Measurements from ENCODE around the gene FCMR. TPM values are rescaled to one million over a fixed set of nuclear protein-coding genes. Genes with fewer than 3 reads are reported as not detected.

The FCMR gene
- total RNA-seq, 1 donor from 2014 or later = 0.69 TPM

DNA sequence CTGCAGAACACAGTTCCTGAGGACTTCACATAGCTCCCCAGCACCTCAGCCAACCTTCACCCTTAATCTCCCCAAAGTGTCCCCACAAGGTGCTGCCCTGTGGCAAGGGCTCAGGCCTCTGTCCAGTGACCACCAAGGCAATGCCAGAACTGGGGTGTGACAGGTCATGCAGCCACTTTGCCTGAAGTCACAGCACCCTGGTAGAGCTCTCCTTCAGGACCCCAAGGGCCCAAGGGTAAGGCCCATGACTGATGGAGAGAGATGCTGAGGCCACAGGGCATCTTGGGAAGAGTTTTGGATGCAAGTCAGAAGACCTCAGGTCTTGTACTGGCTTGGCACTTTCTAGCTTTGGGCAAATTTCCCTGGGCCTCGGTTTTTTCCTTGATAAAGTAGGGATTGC, 783 bp upstream of the FCMR start:
- no peak for DNase-seq

DNA sequence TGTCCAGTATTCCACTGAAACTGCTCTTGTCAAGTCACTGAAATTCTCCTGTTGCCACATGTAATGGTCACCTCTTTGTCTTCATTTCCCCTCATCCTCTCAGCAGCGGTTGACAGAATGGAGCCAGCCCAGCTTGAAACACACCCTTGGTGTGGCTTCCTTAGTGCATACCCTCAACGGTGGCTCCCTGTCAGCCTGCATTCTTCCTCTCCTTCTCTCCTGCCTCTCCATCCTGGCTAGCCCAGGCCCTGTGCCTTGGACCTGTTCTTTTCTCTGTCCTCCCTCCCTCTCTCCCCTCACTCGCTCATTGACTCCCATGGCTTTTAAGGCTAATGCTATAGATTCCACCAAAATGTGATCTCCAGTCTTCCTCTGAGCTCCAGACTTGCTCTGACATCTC, 3.7 kb downstream of the FCMR start:
- no peak for DNase-seq

DNA sequence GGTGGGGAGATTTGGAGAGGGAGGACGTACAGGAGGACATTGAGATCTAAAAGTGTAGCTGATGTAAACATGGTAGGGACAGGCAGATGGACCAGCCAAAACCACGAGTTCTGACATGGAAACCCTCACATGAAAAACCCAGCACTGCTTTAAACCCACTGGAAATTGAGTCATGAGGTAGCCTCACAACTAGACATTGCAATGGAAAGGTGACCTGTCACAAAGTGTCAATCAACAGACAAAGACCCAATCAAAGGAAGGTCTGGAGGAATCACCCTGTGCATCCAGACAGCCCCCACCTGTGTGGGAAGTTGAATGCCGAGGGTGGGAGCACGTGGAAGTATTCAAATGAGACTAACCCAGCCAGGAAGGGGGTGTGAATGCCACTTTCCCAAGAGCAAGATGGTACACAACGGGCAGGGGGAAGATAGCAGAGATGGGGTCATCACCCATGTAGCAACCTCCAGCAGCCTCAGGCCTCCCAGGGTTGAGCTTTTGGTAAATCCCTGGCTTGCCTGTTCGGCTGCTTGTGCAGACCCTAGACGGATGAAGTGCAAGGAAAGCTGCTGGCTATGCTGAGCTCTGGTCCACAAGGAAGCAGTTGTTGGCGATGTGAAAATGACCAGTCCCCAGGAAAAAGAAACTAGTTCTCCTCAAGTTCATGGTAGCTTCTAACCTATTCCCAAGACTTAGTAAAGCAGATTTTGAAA, 5.6 kb downstream of the FCMR start:
- DNase-seq = no peak

DNA sequence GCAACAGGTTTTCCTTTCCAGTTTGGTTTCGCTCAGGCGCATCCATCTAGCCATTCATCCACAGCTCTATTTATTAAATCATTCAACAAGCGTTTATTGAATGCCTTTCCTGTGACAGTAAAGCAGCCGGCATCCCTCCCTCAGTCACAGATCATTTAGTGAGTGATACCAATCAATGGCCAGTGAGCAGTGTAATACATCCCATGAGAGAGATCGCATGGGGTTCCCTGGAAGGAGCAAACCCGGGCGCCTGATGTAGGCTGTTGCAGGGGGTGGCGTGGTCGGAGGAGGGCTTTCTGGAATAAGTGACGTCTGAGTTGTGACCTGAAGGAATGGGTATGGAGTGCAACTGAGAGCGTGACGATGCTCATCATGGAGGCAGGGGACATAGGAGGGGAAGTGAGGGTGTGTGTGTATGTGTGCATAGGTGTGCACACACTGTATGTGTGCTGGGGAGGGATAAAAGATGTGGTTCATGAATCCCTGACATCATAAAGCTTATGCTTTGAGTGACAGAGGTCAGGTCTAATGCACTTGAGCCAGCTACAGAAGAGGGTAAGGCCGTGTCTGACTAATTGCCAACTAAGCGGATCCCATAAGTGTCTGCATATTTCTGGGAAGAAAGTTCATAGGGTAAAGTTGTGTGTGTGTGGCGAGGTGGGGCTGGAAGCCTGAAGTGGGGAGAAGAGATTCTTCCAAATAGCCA, 6.6 kb downstream of the FCMR start:
- DNase-seq = no peak

DNA sequence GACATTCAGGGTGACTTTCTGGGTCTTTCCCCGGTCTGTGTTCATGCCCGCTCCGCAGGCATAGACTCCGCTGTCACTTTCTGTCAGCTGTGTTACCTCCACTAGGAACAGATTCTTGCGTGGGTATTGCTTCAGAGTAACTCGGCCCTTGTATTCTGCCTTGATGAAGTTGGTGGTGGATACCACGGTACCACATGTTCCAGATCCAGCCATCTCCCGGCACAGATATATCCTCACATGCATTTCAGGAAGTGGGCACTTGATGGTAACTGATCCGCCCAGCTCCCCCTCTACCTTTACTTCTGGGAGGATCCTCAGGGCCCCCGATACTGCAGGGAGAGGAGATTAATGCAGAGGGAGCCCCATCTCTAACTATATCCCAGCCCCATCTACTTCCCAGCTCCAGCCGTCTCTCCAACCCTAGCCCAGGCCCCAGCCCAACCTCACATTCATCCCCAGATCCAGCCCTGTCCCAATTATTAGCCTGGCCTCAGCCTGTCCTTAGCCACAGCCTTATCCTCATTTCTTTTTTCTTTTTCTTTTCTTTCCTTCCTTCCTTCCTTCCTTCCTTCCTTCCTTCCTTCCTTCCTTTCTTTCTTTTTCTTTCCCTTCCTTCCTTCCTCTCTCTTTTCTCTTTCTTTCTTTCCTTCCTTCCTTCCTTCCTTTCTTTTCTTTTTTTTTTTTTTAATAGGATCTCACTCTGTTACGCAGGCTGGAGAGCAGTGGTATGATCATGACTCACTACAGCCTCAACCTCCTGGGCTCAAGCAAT, 7.8 kb downstream of the FCMR start:
- no peak for DNase-seq

DNA sequence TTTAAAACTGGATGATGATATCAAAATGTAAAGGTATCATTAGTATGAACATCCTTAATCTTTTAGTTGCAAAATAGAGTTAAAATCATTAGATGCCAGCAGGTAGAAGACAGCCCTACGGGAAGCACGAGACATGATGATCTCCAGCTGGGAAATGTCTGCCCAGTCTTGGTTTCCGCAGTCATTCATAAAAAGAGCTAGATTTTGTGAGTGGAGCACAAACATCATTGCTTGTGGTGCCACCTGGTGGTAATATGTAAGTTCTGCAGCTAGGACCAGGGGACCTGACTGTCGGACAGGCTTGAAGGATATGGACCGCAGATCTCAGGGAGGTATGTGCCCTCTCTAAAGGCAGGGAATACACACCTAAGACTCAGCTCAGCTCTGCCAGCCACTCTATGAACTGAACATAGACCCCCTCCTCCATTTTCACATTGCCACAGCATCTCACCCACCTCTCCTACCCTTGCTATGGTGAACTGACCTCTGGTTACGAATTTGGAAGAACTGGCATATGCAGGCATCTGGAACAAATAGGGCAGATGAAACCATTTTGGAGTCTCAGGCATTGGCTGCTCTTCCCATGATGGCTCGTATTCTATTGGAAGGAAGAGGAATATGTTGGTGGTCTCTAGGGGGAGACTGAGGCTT, 9.2 kb downstream of the FCMR start:
- peak; percentile 68 for DNase-seq

DNA sequence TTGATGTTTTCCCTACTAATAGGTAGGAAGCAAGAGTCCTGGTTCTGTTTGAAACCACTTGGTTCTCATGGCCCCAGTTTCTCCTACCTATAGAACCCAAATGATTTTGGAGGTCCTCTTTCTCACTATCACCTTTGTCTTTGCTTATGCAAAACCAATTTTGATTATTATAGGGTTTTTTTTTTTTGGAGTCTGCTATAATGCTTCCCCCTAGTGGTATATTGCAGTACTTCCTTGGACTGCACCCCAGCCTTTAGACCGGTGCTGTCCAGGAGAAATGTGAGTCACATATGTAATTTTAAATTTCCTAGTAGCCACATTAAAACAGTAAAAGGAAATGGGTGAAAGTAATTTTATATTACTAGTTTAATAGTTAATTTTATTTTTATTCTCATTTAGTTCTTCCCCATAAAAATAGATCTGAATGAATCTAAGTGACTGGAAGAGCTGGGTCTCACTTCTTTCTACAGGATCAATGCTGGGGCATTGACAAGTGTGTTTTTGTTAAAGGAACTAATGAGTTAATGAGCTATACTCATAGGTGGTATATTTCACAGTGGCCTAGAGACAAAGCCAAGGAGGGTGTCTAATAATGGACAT, 10.6 kb downstream of the FCMR start:
- peak; percentile 12 for DNase-seq

DNA sequence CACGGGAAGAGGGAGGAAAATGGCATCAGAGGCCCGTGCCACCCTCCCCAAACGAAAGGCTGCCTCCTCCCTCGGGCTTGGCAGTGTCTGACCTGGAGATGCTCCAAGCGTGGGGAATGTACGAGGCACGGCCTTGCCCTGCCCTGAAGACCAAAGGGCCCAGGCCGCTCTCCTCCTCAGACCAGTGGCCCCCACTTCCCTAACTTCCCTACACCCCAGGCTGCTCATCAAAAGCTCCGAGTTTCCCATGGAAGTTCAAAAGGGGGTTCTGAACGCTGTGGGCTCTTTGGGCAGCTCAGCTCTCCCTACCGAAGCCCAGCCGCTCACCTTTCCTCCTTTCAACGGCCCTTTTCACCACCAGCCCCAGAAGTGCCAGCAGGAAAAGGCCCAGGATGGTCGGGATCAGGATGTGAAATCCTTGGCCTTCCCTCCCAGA, 11.8 kb downstream of the FCMR start:
- DNase-seq = no peak

DNA sequence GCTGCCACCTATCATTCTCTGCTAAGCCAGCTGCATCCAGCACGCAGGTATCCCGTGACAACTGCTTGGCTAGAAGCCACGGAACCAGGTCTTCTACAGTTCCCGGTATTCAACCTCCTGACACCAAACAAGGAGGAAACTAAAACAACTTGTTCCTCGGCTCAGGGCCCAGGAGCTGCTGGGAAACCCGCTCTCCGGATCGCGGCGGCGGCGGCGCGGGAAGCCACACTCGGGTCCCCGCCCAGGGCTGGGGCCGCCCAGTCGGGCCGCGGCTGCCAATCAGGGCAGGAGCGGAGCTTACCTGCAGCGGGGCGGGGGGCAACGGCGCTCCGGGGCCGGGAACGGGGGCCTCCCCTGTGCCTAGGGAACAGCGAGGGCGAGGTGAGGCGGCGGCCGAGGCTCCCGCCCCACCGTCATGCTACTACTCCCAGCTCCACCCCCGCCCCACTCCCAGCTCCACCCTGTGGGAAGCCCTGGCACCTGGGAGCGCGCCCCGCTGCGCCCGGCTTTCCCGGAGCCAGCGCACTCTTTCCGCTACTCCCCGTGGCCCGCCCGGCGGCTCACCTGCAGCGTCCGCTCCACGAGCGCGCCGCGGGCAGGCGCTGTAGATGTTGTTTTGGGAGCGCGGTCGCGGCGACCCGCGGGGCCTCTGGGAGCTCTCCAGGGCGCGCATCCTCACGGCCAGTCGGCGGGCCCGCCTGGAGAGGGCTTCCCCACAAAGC, 12.4 kb downstream of the FCMR start:
- DNase-seq = no peak

DNA sequence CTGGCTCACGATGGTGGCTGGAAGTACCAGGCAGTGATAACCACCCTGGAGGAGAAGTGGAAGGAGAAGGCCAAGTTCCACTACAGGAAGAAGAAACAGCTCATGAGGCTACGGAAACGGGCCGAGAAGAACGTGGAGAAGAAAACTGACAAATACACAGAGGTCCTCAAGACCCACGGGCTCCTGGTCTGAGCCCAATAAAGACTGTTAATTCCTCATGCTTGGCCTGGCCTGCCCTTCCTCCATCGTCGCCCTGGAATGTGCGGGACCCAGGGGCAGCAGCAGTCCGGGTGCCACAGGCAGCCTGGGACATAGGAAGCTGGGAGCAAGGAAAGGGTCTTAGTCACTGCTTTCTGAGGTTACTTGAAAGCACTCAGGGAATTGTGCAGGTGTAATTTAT, 13.7 kb downstream of the FCMR start:
- no peak for DNase-seq

DNA sequence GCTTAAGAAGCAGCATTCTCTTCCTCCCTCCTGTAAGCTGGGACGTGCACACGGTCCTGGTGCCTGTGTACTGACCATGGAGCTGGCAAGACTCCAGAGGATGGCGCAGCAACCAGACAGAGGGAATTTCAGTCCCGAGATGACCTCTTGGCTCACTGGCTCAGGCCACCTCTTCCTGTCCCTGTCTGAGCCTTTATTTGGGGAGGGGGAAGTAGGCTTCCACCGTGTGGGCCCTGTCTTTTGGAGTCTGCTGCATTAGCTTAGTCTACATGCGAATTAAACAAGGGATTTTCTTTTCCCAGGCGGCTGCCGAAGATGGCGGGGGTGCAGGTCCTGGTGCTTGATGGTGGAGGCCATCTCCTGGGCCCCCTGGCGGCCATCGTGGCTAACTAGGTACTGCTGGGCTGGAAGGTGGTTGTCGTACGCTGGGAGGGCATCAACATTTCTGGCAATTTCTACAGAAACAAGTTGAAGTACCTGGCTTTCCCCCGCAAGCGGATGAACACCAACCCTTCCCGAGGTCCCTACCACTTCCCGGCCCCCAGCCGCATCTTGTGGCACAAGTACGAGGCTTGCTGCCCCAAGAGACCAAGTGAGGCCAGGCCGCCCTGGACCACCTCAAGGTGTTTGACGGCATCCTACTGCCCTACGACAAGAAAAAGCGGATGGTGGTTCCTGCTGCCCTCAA, 14.3 kb downstream of the FCMR start:
- DNase-seq = no peak

DNA sequence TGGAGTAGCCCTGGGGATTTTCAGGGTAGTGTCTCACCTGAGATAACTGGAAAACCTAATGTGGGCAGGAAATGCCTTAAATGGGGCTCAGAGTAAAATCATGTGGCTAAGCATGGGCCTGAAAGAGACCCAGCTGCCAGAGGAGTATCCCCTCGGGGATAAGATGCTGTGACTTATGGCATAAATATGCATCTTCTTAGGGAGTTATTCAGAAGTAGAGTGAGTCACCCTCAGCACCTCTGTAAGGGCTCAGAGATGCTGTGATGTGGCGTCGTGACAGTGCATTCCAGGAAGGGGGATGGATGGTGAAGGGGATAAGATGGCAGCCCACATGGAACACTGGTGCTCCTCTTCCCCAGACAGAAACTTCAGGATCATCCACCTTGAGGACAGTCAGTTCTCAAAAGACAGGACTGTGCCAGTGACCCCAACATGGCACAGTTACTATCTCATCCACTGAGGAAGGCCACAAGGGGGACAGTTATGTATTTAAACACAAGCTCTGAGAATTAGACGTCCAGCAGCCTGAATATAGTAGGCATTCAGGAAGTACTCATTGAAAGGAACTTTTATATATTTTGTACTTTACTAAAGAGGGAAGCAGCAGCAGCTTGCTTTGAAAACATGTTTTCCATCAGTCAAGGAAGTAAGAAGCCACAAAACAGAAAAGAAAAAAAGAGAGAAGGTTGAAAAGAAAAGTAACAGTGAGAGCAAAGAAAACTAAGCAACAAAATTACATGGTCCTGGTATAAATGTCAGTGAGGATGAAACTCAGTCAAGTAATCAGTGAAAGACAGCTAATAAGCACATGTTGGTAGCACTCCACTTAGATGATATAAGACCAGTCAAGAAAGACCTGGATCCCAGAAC, 16.2 kb downstream of the FCMR start:
- no peak for DNase-seq

DNA sequence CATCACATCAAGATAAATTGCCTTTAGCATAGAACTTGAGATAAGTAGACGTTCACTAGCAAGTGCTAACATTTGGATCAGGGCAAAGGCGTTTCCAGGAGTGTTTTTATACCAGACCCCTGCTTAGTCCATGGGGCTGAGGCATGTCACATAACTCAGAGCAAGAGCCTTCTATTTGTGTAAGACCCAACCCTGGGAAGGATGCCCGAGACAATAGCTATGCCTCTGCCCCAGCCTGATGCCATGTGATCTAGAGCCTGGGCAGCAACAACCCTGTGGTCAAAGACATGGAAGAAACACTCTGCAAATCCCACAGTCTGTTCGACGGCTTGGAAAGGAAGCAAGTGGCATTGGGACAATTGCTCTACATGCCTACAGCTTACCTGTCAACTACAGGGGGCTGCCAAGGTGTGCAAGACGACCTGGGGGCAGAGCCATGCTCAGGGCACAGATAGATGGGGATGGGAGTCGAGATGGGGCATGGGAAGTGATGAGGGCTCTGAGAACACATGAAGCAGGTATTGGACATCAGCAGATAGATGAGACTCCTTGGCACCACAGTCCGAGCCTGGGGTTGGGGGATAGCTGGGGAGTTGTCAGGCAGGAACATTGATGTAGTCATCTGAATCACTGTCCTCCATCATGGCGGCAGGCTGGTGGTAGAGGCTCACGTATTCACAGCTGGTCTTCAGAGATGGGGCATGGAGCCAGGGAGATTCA, 17.2 kb downstream of the FCMR start:
- no peak for DNase-seq

DNA sequence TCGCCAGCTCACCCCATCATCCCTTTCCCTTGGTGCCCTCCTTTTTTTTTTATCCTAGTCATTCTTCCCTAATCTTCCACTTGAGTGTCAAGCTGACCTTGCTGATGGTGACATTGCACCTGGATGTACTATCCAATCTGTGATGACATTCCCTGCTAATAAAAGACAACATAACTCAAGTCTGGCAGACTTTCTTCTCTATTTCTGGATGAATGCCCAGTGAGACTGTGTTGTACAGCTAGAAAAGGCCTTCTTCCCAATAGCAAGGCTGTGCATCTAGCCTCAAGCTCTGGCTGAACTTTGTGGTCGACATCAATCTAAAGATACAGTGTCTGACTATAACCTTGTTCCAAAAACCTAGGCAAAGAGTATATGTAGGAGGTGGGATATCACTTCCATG, 18.1 kb downstream of the FCMR start:
- DNase-seq = no peak

DNA sequence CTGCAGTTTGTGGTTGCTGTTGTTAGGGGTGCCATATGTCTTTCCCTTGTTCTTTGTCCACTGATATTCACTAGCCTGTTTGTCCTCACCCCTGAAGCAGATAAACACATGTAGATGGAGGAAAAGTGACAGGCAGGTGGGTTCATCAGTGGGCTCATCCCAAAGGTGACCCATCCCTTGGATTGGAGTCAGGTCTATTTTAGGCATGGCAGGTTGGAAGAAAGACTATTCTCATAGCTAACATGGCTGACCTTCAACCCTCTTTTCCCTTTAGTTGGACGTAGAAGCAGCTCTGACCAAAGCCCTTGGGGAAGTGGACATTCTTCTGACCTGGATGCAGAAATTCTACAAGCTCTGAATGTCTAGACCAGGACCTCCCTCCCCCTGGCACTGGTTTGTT, 19.0 kb downstream of the FCMR start:
- no peak for DNase-seq

DNA sequence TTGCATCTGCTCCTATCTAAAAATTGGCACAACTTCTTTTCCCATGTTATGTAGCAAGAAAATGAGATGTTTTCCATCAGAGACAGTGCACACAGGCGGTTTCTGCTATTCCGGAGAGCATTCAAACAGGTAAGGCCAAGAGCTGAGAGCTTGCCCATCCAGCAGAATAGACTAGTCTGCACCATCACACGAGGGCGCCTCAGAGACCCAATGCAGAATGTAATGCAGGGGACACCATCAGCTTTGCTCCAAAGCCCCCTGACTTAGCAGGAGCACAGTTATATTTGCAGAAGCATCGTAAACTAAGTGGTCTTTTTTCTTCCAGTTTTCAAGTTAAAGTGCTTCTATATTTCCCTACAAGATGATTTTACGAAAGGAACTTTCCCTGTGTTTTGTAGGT, 19.8 kb downstream of the FCMR start:
- DNase-seq = no peak

DNA sequence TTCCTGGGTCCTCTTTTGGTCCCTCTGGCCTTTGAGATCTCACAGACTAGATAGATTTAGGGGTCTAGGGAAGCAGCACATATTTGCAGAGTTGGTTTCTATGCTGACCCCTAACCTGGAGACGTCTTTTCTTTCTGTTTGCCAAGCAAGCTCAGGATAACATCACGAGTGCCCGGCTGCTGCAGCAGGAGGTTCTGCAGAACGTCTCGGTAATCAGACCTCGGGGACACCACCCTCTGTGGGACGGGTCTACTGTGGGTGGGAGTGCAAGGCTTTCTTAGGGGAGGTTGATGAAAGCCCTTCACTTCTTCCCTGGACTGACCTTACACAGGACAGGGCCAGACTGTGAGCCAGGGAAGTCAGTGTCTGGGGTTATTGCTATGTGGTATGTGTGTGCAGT, 21.6 kb downstream of the FCMR start:
- DNase-seq = no peak

DNA sequence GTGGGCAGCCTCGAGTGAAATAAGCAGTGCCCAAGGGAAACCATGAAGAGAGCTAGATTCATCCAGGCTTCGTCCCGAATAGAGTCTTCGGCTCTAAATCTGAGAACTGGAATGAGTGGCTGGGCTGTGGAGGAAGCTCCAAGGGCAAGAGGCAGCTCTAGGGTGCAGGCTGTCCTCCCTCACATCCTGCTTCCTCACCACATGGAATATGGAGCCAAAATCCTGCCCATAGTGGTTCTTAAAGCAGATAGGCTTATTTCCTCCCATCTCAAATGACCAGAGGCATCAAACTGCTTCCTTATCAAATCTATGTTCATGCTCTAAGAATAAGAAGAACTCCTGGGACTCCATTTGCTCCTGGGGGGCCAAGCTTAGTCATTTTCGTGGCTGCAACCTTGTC, 22.0 kb downstream of the FCMR start:
- no peak for DNase-seq

DNA sequence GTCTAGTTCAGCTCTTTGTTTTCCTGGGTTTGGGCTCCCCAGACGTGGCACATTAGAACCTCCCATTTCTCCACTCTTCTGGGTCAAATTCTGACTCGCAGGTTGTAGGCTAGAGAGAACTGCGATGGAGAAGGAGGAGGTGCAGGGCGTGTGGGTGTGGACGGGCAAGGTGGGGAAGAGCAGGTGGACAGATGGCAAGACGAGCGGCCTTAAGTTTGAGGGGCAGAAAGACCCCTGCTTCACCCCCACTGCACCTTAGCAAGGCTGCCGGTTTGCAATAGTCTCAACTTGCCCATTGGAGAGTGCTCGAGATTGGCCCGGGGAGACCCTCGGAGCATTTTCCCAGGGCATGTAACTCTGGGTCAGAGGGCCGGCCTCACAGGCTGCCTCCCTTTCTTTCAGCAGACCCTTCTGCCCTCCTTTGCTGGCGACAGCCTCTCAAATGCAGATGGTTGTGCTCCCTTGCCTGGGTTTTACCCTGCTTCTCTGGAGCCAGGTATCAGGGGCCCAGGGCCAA, 22.8 kb downstream of the FCMR start:
- no peak for DNase-seq
